ENCODE data around the gene MPHOSPH9.

MPHOSPH9 gene

DNA sequence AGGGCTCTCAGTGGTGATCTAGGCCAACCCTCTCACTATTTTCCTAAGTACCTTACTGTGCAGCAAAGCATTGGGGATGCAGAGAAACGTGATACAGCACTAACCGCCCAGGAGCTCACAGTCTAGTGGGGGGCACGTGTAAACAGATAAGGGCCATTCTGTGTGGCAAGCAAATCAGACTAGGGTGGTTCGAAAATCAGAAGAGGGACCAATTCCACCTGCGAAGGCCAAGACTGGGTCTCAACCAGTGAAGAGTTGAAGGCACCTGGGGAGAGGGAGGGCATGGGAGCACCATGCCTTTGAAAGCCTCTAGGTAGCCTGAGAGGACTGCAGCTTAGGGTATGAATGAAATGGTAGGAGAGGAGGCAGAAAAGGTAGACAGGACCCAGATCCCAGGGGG, 84.3 kb downstream of the MPHOSPH9 start:
- DNase-seq (ENCODE audit: low read depth), result no peak

DNA sequence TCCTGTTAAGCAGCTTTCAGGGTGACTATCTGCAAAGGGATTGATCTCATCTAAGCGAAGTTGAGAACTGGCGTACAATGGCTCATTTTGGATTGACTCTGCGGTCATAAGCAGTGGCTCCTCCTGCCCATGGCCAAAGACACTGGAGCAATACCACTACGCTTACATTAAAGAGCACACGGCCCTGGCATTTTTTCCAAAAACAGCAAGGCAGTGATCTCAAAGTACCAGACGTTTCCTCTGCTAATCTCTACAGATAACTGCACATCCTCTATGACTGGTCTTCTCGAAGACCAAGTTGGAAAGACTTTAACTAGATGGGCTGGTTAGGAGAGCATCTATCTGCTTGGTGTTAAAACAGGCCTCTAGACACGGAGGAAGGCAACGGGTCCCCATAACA, 84.7 kb downstream of the MPHOSPH9 start:
- no peak for DNase-seq (ENCODE audit: low read depth)

DNA sequence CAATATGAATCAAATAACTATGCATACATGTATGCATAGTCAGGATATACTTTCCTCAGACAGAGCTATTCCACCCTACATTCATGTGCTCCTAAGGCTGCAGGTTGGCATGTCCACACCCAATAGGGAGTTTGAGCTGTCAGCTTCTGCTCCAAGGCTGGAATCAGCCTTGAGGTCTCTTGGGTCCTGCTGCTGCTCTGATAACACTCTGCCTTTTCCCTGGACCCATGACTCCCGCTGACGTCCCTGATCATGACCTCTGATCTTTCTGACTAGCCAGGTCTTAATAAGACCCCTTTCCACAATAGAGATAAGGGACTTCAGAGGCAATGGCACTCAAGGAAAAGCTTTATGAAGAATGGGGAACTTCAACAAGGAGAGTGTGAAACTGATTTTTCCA, 87.7 kb downstream of the MPHOSPH9 start:
- no peak for DNase-seq (ENCODE audit: low read depth)

DNA sequence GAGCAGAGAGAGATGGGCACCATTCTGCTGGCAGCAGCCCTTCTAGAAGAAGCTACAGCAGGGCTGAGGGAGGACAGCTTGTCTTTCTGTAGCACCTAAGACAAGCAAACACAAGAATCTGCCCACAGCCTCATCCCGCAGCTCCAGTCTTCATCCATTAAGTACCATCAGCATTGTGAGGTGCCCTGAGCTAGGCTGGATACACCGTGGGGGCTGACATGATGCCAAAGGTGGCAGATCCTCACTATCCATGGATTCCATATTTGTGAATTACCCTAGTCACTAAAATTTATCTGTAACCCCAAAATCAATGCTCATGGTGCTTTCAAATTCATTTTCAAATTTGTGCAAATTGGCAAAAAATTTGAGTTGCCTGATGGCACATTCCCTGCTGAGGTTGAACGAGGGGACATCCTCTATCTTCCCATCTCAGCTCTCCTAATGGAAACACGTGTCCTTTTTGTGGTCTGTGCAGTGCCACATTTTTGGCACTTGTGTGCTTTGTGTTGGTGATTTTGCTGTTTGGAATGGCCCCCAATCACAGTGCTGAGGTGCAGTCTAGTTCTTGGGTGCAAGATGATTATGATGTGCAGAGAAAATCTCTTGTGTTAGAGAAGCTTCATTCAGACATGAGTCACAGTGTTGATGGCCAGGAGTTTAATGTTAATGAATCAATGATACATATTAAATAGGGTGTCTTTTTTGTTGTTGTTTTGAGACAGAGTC, 89.0 kb downstream of the MPHOSPH9 start:
- no peak for DNase-seq (ENCODE audit: low read depth)

DNA sequence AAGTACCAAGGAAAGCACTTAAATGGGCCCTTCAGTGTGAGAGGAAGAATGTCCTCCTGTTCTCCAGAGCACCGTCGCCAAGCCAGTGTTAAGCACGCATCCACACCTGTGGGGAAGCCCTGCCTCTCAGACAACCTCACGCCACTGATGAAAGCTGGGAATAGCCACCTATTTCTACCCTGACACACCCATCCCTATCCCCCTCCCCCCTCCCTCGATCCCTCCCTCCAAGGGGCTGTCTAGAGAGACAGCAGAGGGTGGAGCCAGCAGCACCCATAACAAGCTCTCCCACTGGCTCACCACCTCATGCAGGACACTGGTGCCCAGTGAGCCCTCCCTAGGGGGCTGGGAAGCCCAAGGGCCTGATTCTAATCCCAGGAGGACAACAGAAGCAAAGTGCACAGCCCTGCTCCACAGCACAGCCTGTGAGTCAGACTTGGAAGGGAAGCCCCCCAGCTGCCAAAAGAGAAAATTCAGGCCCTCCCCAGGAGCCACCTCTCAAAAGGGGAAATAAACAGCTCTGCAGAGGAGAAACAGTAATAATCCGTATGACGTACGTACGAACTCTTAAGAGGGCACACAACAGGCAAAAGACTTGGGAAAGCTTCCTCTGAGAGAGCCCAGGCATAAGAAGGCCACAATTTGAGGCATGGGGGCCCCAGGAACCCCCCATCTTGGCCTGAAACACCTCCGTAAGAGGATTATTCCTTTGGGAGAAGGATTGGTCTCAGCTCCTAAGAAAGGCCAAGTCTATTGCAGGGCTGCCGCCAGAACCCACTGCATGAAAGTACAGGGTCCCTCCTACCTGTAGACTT, 89.8 kb downstream of the MPHOSPH9 start:
- DNase-seq (ENCODE audit: low read depth), result no peak

DNA sequence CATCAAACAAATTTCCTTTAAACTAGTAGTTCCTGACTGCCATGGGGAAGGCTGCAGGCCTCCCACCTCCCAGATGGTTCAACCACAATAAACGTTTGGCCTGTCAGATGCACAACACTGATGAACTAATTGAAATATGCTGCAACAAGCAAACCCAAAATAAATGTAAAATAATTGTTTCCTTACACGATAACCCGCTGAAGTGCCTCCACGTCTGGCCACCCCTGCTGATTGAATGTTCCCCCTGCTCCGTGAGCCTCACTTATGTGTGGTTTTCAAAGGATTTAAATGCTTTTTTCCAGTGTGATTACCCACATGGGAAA, 90.5 kb downstream of the MPHOSPH9 start:
- no peak for DNase-seq (ENCODE audit: low read depth)

DNA sequence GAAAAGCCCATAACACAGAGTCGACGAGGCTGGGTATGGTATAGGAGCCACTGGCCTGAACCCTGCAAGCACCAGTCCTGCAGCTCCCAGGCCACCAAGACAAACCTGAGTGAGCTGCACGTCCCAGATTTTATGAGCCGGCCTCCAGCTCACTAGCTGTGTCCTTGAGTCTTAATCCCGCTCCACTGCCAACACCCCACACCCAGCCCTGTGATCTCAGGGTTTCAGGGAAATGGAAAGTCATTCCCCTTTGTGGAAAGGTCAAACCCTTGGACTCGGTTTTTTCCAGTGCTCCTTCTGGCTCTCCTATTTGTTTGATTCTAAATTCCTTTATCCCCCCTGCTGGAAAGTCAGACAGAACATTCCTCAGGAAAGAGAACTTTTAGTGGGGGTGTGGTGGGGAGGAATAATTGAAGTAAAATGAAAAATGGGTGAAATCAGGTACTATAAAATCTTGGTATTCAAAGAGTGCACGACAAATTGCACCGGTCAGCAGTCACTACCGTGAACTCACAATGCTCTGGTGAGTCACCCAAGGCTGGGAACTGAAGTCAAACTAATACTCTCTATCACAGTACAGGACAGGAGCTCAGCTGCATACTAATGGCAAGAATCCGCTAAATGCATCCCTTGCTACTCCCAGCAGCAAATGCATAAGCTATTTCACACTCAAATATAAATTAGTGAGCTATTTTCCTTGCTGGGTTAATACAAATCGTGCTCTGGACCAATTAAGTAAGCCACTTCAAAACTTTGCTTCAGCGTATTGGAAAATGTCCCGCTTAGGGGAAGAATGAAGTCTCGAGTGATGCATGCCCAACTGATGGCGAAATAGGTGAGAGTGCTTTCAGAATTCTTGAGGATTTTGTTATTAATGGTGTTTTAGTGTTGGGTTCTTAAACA, 91.1 kb downstream of the MPHOSPH9 start:
- DNase-seq (ENCODE audit: low read depth), result no peak

DNA sequence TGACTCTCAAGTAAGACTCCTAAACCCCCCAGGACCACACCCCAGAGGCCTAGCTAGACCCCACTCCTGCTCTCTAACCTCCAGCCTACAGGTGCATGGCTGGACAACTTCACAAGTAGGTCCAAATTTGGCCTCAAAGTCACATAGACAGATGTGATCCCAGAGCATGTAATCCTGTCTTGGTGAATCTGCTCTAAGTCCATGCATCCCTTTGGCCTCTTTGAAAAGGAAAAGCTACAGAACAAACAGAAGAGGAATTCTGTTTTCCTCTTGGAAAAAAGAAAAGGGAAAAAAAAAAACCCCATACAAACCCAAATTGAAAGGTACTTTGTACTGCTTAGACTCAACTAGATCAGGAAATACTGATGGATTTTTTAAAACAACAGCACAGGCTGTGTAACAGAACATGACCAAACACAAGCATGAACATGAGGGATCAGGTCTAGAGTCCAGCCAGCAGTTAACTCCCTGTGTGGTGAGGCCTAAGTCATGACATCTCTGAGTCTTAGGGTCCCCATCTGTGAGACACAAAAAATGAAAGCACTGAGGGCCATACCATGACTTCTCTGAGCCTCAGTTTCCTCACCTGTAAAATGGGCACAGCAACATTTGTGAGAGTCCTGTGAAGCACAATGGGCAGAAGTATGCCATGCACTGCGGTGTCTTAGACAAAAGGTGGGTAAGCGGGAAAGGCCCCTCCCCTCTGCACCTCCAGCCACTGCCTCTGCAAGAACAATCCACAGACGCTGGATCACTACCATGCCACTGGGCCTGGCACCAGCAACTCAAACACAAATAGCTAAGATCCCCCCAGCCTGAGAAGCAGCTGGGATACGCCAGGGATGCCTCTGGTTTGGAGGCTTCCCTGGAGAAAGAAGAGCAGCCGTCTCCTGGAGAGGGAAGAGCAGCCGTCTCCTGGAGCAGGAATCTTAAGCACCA, 92.0 kb downstream of the MPHOSPH9 start:
- no peak for DNase-seq (ENCODE audit: low read depth)

DNA sequence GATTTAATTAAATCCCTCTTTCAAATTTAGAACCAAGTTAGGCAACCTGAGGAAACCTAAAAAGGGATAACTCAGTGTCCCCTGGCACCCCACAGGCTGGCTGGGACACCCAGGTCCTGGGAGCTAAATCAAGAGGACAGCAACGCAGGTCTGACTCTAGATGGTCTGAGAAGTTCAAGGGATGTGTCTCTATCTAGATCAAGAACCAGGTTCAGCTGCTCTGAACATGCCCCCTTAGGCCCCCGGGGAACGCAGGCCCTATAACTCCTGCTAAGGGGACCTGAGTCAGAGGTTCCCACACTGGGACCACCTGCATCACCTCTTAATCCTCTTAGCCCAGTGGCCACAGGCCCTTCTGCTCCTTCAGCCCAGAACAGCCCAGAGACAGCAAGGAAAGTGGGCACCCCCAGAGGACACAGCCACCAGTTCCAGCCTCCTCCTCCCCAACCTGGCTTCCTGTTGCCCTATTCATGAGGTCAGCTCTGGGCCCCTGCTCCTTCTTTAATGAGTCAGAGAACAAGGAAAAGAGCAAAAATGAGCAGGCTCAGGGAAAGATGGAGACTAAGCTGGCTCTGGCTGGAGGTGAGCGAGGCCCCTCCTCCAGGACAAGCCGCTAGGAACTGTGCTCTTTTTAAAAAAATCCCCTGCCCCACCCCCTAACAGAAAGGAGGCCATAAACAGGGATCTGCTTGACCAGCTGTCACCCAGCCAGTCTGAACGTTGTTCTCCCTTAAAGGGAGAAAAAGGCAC, 92.8 kb downstream of the MPHOSPH9 start:
- no peak for DNase-seq (ENCODE audit: low read depth)

DNA sequence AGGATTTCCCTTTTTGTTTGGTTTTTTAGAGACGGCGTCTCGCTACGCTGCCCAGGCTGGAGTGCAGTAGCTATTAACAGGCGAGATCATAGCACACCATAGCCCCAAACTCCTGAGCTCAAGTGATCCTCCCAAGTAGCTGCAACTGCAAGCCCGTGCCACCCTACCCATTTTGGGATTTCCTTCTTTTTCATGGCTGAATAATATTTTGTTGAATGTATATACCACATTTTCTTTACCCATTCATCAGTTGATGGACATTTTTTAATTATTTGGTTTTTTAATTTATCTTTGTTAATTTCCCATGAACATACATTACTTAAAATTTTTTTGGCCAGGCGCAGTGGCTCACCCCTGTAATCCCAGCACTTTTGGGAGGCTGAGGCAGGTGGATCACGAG, 97.3 kb downstream of the MPHOSPH9 start:
- no peak for DNase-seq (ENCODE audit: low read depth)

DNA sequence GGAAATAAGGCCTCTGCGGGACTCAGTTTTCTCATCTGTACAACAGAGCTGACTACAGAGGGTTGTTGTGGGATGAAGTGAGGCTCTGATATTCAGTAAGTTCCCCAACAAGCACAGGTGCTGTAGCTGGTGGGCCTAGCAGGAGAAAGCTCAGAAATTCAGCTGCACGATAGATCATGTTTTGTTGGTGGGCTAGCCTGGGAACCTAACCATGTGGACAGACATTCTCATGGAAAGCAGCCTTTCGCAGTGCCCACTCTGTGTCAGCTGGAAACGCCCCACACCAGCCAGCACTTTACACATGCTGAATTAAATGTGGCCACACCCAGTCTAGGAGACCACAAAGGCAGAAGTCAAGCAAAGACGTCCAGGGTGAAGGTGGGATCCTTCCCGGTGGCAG, 98.1 kb downstream of the MPHOSPH9 start:
- DNase-seq (ENCODE audit: low read depth), result no peak

DNA sequence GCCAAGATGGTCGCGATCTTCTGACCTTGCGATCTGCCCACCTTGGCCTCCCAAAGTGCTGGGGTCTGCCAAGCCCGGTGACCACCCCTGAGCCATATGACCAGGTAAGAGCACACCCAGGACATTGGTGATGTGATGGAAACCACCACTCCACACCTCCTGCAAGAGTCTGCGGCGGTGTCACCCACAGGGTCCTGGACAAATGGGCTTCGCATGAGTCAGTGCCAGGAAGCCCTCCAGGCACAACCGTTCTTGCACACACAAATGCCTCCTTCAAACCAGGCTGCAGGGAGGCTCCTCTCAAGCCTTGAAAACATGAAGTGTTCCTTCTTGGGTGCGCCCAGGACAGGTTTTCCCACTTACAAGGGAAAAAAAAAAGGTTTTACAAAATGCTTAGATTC, 98.7 kb downstream of the MPHOSPH9 start:
- DNase-seq (ENCODE audit: low read depth), result no peak

DNA sequence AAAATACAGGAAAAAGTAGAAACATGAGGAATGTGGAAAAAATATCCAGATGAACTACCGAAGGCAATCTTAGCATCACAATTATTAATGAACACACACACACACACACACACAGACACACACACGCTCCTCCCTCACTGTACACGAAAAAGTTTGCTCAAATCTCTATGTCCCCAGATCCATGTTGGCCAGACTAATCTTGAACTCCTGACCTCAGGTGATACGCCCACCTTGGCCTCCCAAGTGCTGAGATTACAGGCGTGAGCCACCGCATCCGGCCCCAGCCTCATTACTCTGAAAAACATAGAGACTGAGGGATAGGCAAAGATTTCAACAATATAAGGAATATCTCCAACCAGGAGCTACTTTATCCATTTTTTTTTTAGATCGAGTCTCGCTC, 99.2 kb downstream of the MPHOSPH9 start:
- no peak for DNase-seq (ENCODE audit: low read depth)

DNA sequence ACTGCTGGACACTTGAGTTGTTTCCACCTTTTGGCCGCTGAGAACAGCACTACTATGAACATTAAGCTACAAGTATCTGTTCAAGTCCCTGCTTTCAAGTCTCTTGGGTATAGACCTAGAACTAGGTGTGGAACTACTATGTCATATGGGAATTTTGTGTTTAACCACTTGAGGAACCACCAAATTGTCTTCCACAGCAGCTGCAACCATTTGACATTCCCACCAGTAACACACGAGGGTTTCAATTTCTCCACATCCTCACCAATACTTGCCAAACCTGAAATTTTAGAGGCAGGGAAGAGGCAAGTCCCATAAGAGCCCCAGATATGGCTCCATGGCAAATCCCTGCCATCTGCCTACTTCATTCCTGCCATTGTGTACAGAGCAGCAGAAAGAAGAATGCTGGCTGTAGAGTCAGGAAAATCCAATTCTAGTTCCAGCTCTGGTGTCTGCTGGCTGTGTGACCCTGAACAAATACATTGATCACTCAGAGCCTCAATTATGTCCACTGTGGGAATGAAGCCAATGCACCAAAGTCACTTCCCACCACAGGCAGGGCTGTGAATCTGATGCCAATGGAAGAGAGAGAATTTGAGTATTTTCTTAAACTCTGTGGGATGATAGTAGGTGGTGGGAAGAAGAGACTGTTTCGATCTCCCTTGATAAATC, 99.9 kb downstream of the MPHOSPH9 start:
- DNase-seq (ENCODE audit: low read depth), result no peak

DNA sequence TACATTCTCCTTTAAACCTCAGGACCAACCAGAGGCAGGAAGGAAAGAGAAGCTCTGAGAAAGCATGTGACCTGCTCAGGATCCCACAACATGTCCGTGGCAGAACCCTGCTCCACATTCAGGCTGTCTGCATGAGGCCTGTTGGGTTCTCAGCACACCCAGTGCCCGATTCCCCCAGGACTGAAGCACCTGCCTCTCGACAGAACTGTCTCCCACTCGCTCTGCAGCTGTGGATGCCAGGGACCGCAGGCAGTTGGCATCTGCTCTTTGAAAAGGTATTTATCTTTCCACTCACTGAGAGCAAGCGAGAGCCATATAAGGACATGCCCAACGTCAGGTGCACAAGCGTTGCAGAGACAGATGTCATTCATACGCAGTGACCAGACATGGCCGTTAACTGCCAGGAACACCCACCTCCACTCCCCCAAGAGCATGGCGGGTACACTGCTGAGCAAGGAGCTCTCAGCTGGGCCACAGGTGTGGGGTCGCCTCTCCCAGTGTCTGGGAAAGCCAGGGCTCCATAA, 101.0 kb downstream of the MPHOSPH9 start:
- DNase-seq (ENCODE audit: low read depth), result no peak

DNA sequence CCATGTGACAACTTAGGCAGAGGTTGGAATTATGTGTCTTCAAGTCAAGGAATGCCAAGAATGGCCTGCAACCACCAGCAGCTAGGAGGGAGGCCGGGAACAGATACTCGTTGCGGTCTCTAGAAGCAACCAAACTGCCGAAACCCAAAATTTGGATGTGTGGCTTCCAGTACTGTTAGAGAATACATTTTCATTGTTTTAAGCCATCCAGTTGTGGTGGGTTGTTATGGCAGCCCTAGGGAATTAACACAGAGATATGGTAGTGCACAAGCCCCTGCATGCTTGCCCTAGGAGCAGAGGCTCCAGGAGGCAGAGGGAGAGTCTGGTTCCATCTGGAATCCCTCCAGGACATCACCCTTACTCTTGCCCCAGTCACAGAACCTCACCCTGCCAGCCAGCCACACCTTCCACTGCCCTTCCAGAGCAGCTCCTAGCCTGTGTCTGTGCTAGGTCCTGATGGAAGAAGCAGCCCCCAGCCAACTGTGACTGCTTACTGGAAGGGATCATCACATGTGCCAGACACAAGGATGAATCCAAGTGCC, 101.6 kb downstream of the MPHOSPH9 start:
- DNase-seq (ENCODE audit: low read depth), result no peak

DNA sequence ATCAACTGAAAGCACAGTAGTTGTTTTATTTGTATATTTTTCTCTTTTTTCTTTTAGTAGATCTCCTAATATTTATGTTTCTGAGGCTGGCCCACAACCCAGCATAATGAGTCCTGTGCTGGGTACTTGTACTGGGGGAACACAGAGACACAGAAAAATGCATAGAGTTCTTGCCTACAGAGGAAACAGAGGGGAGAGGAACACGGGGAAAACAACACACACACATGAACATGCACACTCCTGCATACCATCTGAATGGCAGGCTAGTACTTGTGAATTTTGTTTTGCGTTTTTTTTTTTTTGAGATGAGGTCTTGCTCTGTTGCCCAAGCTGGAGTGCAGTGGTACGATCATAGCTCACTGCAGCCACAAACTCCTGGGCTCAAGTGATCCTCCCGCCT, 103.3 kb downstream of the MPHOSPH9 start:
- no peak for DNase-seq (ENCODE audit: low read depth)

DNA sequence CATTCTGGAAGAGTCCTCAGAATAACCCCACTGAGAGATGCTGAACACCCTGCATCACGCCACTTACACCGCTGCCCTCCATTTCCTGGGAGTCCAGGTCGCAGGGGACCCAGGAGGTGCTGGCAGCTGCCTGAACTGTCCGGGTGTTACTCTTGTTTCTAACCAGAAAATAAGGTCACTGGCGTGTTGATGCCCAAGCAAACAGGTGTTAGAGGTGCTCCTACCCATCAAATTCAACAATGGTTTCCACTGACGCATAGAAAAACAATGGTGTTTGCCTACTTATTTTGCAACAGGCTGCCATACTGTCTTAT, 105.8 kb downstream of the MPHOSPH9 start:
- DNase-seq (ENCODE audit: low read depth), result no peak

DNA sequence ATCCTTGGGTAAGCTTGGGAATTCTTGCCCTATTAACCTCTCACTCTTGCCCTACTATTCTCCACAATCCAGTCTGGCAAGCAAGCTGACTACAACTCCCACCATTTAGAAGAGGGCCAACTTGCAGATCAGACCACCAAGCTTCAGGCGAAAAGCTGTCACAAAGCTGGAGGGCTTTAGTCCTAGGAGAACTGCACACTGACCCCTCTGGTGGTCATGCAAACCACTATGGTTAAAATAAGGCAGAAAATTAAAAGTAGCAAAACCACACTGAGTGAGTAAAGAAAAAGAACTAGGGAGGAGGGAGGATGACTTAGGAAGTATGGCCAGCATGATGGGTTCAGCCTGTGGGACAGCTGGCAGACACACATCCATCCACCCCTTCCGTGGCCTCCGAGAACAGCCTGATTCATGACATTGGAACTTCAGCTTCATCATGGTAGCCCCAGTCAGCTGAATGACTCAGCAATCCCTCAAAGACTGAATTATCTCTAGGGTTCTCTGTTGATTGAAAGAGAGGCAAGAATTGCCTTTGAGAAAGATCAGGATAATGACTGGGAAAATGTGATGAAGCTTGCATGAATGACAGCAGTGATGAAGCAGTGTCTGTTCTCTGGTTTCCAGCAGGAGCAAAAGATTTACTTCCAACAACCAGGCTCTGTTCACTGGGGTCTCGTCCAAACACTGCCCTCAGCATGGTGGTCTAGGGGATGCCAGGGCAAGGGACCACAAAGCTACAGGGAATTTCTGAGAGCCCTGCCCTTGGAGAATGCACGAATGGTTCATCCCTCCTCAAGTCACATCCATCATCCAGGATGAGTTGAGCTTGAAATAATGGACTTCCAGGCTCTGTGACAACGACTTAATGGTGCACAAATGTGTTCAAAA, 106.4 kb downstream of the MPHOSPH9 start:
- no peak for DNase-seq (ENCODE audit: low read depth)
